GM12878 (cell line): ENCODE data around the gene HS1BP3. TPM values are rescaled to one million over a fixed set of nuclear protein-coding genes. Genes with fewer than 3 reads are reported as not detected.

Experiments used
- ATAC-seq: fragments of 200-7000 bp; cut with Tn5 transposase; 3 replicates; pipeline ENCODE4 v1.9.1; 2020; ENCODE audit warnings: mild to moderate bottlenecking, moderate library complexity
- BruUV-seq: library from RNA; stranded (reverse); fragments of 400-500 nt; replicated peaks from 2 replicates; lab custom pipeline; 2021; lab: Mats Ljungman, UMichigan
- CTCF ChIA-PET: fragments of 300-600 bp; sonication (Branson Sonifier 250); formaldehyde crosslinking; extraction: SDS; loops from one replicate; lab custom pipeline; 2021; ENCODE audit warnings: inconsistent platforms; lab: Yijun Ruan, JAX
- POLR2A ChIA-PET: fragments of 350-600 bp; formaldehyde crosslinking; extraction: SDS; loops from one replicate; lab custom pipeline; 2021; ENCODE audit warnings: inconsistent platforms; lab: Charles Lee
- RAD21 ChIA-PET: fragments of 300-600 bp; sonication (Branson Sonifier 250); formaldehyde crosslinking; loops from one replicate; lab custom pipeline; 2023; ENCODE audit warnings: antibody characterized with exemption; ENCODE audit not compliant: unreplicated experiment; lab: Charles Lee
- SMC1A ChIA-PET: fragments of 300-600 bp; sonication (Branson Sonifier 250); formaldehyde crosslinking; loops from one replicate; lab custom pipeline; 2023; ENCODE audit not compliant: unreplicated experiment, uncharacterized antibody; lab: Charles Lee
- DNase-seq: peaks from one replicate; pipeline ENCODE4 v3.0.0-alpha.2; 2011; ENCODE audit warnings: low read depth, low spot score
- FAIRE-seq: peaks from 3 replicates; lab custom pipeline; 2011; peaks lifted over from hg19 to GRCh38; lab: Jason Lieb, UNC
- H2AFZ ChIP-seq: 2 replicates; pipeline ENCODE4 v1.6.0; 2011; ENCODE audit warnings: low read depth, low read length, control low read depth; ENCODE audit not compliant: control insufficient read depth
- H3K27ac ChIP-seq: 2 replicates; pipeline ENCODE4 v1.5.1; 2011; ENCODE audit warnings: control low read depth; ENCODE audit not compliant: control insufficient read depth, insufficient read depth
- H3K27me3 ChIP-seq, 2 experiments: replicated peaks in 1 of 2; 2 replicates each; pipeline versions ENCODE4 v1.6.0 to v1.6.1; 2011; ENCODE audit warnings: low read length in 1 of 2; ENCODE audit not compliant: control insufficient read depth in 2 of 2, insufficient read depth in 2 of 2
- H3K36me3 ChIP-seq, 2 experiments: 2 replicates each; pipeline ENCODE4 v1.5.1; 2011; ENCODE audit warnings: low read length in 1 of 2; ENCODE audit not compliant: control insufficient read depth in 2 of 2, insufficient read depth in 2 of 2
- H3K4me1 ChIP-seq: 2 replicates; pipeline ENCODE4 v1.6.1; 2011; ENCODE audit warnings: mild to moderate bottlenecking, low read length, moderate library complexity, mixed read lengths; ENCODE audit not compliant: control insufficient read depth, insufficient read depth
- H3K4me2 ChIP-seq: 2 replicates; pipeline ENCODE4 v1.6.0; 2011; ENCODE audit warnings: control low read depth; ENCODE audit not compliant: control insufficient read depth, insufficient read depth
- H3K4me3 ChIP-seq: fragments of 200-600 bp; sonication (generic); 2 replicates; pipeline ENCODE4 v1.5.1; 2016
- H3K79me2 ChIP-seq: 2 replicates; pipeline ENCODE4 v1.6.0; 2011; ENCODE audit warnings: low read length; ENCODE audit not compliant: control insufficient read depth, insufficient read depth
- H3K9ac ChIP-seq: 2 replicates; pipeline ENCODE4 v1.8.0; 2011; ENCODE audit warnings: low read length, control low read depth, mixed read lengths; ENCODE audit not compliant: control insufficient read depth, insufficient read depth
- H3K9me3 ChIP-seq: replicated peaks from 3 replicates; pipeline ENCODE4 v1.5.1; 2011; ENCODE audit warnings: mild to moderate bottlenecking, low read length; ENCODE audit not compliant: control insufficient read depth, insufficient read depth
- H4K20me1 ChIP-seq: 2 replicates; pipeline ENCODE4 v1.6.0; 2011; ENCODE audit not compliant: control insufficient read depth, insufficient read depth
- CHD4 ChIP-seq: fragments of 200-600 bp; sonication (generic); IDR thresholded peaks from 2 replicates; pipeline ENCODE4 v1.6.1; 2016; ENCODE audit warnings: mild to moderate bottlenecking
- JUNB ChIP-seq: IDR thresholded peaks from 2 replicates; pipeline ENCODE4 v1.6.1; 2016; ENCODE audit warnings: antibody characterized with exemption, mild to moderate bottlenecking
- SPI1 ChIP-seq: IDR thresholded peaks from 2 replicates; pipeline ENCODE4 v1.6.1; 2011; ENCODE audit warnings: low read depth, mild to moderate bottlenecking, low read length, moderate library complexity, borderline replicate concordance; ENCODE audit not compliant: insufficient read depth
- WGBS: methylation state at CpG from one replicate; pipeline ENCODE4 v1.1.6; 2016; ENCODE audit warnings: low lambda C conversion rate; ENCODE audit not compliant: insufficient replicate concordance, insufficient coverage; ENCODE audit errors: missing lambda C conversion rate; 5-methylcytosine and 5-hydroxymethylcytosine counted together
- in situ Hi-C: fragments of 300-500 bp; cut with MboI; formaldehyde crosslinking; loops from 9 replicates; pipeline ENCODE4 v1.14.3; 2018; ENCODE audit warnings: mixed read lengths
- intact Hi-C: fragments of 100-400 bp; cut with micrococcal nuclease; formaldehyde crosslinking; loops from one replicate; pipeline ENCODE4 v1.14.2; 2022; ENCODE audit not compliant: unreplicated experiment
- polyA plus RNA-seq, 11 experiments: library from polyadenylated mRNA; depleted of rRNA in 4 of 11; unstranded in 6 of 11; stranded (reverse) in 5 of 11; fragments of >200 nt; fragmentation: Nextera tagmentation in 4 of 11; fragmentation: Illumina TruSeq in 1 of 11; extraction: Ambion mirVana in 4 of 11; extraction: Trizol in 1 of 11; gene quantifications; 1 replicate in 1 of 11; 2 replicates in 10 of 11; pipeline versions ENCODE4 v1.2.1 to v1.2.3, GENCODE V29; 2011 to 2016; ENCODE audit warnings: inconsistent platforms in 2 of 11, missing spikeins in 2 of 11, low read depth in 1 of 11
- total RNA-seq, 4 experiments: library from RNA; depleted of rRNA in 3 of 4; stranded (reverse); fragments of >200 nt in 3 of 4; fragmentation: Illumina TruSeq in 1 of 4; extraction: Trizol in 1 of 4; gene quantifications; 2 replicates each; pipeline versions ENCODE4 v1.2.1 to v1.2.3, GENCODE V29; 2013 to 2021

Gene HS1BP3
- total and polyA plus RNA-seq, 10 of the 15 experiments (the other 5 are each of a cell fraction or from before 2014, with no cell fraction given), result 0.47 to 7.2 (median 4.6) TPM

GRCh38 chr2:20596193-20596972 lies 54.5 kb downstream of the HS1BP3 start:
- Histone ChIP-seq H3K9ac (no peak overlapping the region; the same call in 1 of the 2 replicates), H3K4me1 (peaks cover 38% of the 10 kb centered on the region), H3K4me2 (peak overlapping the region; percentile 94), H3K9me3 (no peaks in the 10 kb centered on the region; the same call in 2 of the 3 replicates), H3K36me3 (no peaks in the 10 kb centered on the region), H4K20me1 (no peaks in the 10 kb centered on the region)
- intact Hi-C loops (loop anchor here (1.0 to 5.0 kb wide), 3 partner anchors 39 to 149 kb away; partner anchors contain the start of gene RHOB), in situ Hi-C loops (no loop called here)
- peak; percentile 13 for FAIRE-seq
- ChIA-PET SMC1A (interaction anchor here (0.7 to 3.7 kb wide), 25 partner anchors 10 to 183 kb away, joined by 3 to 37 read pairs (median 4); partner anchors contain the start of genes HS1BP3 and RHOB), CTCF (interaction anchor here (0.6 to 5.5 kb wide), 21 partner anchors 9 to 224 kb away, joined by 3 to 26 read pairs (median 5); partner anchors contain the start of genes HS1BP3 and RHOB)
- WGBS, result 74% methylated on average over 4 of the region's 4 CpGs
- TF ChIP-seq JUNB (0 out of 2 replicates have a peak, but pooled peaks have one; percentile 5), CHD4 (no peak), SPI1 (peak; percentile 29; the same call in 1 of the 2 replicates)
- TF ChIP-seq, all 136 proteins: peak for 2
- H3K27ac ChIP-seq, result peak overlapping the region; percentile 79
- no peaks in the 10 kb centered on the region for H3K79me2 ChIP-seq
- H3K4me3 ChIP-seq, result no peak overlapping the region
- ATAC-seq (peak; percentile 12), DNase-seq (no peak)
- ChIA-PET POLR2A (interaction anchor here (0.6 to 3.1 kb wide), 9 partner anchors 10 to 150 kb away, joined by 3 to 22 read pairs (median 5); partner anchors contain the start of gene RHOB), RAD21 (interaction anchor here (0.7 to 3.9 kb wide), 21 partner anchors 17 to 185 kb away, joined by 3 to 28 read pairs (median 6); partner anchors contain the start of genes HS1BP3 and RHOB)
- H2AFZ ChIP-seq, result no peak overlapping the region
- no TSS peak for BruUV-seq
- no peaks in the 10 kb centered on the region for H3K27me3 ChIP-seq
